ENCODE measurements around the gene ELL2.

DNA sequence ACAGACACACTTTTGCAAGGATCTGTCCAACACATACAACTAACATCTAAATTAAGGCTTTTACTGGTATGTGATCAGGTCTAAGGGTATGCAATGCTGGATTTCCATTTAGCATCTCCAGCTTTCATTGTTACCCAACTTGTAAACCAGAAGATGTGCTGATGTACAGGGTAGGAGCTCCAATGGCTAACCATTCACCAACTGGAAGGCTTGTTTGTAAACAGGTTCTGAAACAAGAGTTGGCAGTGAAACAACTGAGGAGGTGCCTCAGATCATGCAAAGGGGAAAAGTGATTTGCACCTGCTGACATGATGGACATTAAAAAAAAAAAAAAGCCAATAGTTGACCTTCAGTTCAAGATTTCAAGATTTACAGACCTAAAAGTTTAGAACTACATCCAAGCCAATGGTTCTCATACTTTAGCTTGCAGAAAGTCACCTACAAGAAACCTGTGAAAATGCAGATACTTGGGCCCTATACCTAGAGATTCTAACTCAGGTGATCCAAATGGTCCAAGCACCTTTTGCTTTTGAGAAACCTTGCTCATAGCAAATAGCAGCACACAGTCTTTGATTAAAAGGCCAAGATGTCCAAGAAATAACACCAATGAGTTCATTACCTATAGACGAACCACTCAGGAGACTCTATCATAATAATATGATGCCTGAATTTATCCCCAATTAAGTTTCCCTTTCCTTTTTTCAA lies 75.2 kb downstream of the ELL2 start:
- TF ChIP-seq POLR2G (IDR thresholded peaks at IDR 0.05; ENCODE audit: low read depth, low read length) (no peak), ZNF354B (CRISPR knock-in tag; IDR thresholded peaks at IDR 0.05) (no peak), ZNF143 (CRISPR knock-in tag; IDR thresholded peaks at IDR 0.05) (no peak), PTTG1 (tag; IDR thresholded peaks at IDR 0.05; ENCODE audit: low read depth) (no peak), ZNF780A (CRISPR knock-in tag; IDR thresholded peaks at IDR 0.05) (no peak), PHF8 (IDR thresholded peaks at IDR 0.05; ENCODE audit: borderline replicate concordance, low read length) (no peak), GABPB1 (CRISPR knock-in tag; IDR thresholded peaks at IDR 0.05) (no peak), TAF1 (IDR thresholded peaks at IDR 0.05; ENCODE audit: control insufficient read depth, extremely low read depth, insufficient read depth, low read length, severe bottlenecking) (no peak), FOXM1 (IDR thresholded peaks at IDR 0.05; ENCODE audit: low read depth) (no peak), FOXM1 (CRISPR knock-in tag; IDR thresholded peaks at IDR 0.05; ENCODE audit: low read depth) (no peak), TARDBP (IDR thresholded peaks at IDR 0.05) (no peak), CBX3 (IDR thresholded peaks at IDR 0.05; ENCODE audit: borderline replicate concordance in 1 of 2, low read length in 2 of 2) (no peak)
- TF ChIP-seq, protein P1, sequence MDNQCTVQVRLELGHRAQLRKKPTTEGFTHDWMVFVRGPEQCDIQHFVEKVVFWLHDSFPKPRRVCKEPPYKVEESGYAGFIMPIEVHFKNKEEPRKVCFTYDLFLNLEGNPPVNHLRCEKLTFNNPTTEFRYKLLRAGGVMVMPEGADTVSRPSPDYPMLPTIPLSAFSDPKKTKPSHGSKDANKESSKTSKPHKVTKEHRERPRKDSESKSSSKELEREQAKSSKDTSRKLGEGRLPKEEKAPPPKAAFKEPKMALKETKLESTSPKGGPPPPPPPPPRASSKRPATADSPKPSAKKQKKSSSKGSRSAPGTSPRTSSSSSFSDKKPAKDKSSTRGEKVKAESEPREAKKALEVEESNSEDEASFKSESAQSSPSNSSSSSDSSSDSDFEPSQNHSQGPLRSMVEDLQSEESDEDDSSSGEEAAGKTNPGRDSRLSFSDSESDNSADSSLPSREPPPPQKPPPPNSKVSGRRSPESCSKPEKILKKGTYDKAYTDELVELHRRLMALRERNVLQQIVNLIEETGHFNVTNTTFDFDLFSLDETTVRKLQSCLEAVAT (IDR thresholded peaks at IDR 0.05) = no peak

Data from K562 (cell line).